Activated gamma-delta T cell treated with anti-CD3 and anti-CD28 coated beads, Interleukin-2, amount 50 U/mL, for 16 hours (primary cell): ENCODE results near the gene SIDT2.
A peak's percentile ranks its signal among the peaks of the same experiment; 100 is the strongest.
"Not testable (repeated sequence)": the region's sequence is repeated elsewhere in the genome, so short reads cannot be mapped to it uniquely, and the experiment has no call there.

Source experiments
- DNase-seq: peaks from one replicate; pipeline ENCODE4 v3.0.0-alpha.2; 2020; ENCODE audit warnings: low read depth

The SIDT2 gene

GRCh38 chr11:117178210-117179034 is at the start of gene SIDT2:
TSS of gene SIDT2 (plus strand) at chr11:117178743. CDS start at chr11:117179264, 521 bp downstream.
- DNase-seq = peak; percentile 74

GRCh38 chr11:117130396-117130795 is 48.1 kb upstream of the SIDT2 start:
- not testable (repeated sequence) for DNase-seq

- no peak for DNase-seq
Measured at GRCh38 chr11:117130879-117131278, 47.7 kb upstream of the SIDT2 start.

GRCh38 chr11:117134431-117134830 is 44.1 kb upstream of the SIDT2 start:
- no peak for DNase-seq

GRCh38 chr11:117134979-117135378 is 43.6 kb upstream of the SIDT2 start:
- DNase-seq = not testable (repeated sequence)

GRCh38 chr11:117137223-117138086 is 41.1 kb upstream of the SIDT2 start:
- DNase-seq = not testable (repeated sequence)

- peak; percentile 2 for DNase-seq
Measured at GRCh38 chr11:117143390-117143789, 35.2 kb upstream of the SIDT2 start.

- DNase-seq = peak; percentile 94
Measured at GRCh38 chr11:117143871-117144476, 34.6 kb upstream of the SIDT2 start, which contains the start of gene PAFAH1B2. TSS of gene PAFAH1B2 (plus strand) at chr11:117144287. CDS start at chr11:117152448, 8,161 bp downstream.

GRCh38 chr11:117144477-117145392 is 33.8 kb upstream of the SIDT2 start:
- peak; percentile 8 for DNase-seq

- DNase-seq = no peak
Measured at GRCh38 chr11:117145393-117145761, 33.2 kb upstream of the SIDT2 start.

GRCh38 chr11:117146521-117146920 is 32.0 kb upstream of the SIDT2 start:
- DNase-seq = no peak

- no peak for DNase-seq
Measured at GRCh38 chr11:117152066-117152465, 26.5 kb upstream of the SIDT2 start.

GRCh38 chr11:117154468-117154867 is 24.1 kb upstream of the SIDT2 start:
- DNase-seq = no peak

- DNase-seq = no peak
Measured at GRCh38 chr11:117157507-117157906, 21.0 kb upstream of the SIDT2 start.

- no peak for DNase-seq
Measured at GRCh38 chr11:117159892-117160291, 18.7 kb upstream of the SIDT2 start.

- DNase-seq = no peak
Measured at GRCh38 chr11:117160826-117161225, 17.7 kb upstream of the SIDT2 start.

GRCh38 chr11:117166491-117166890 is 12.1 kb upstream of the SIDT2 start:
- DNase-seq = no peak

- DNase-seq = no peak
Measured at GRCh38 chr11:117169736-117170135, 8.8 kb upstream of the SIDT2 start.

GRCh38 chr11:117170210-117170609 is 8.3 kb upstream of the SIDT2 start:
- DNase-seq = no peak

- DNase-seq = no peak
Measured at GRCh38 chr11:117171007-117171403, 7.5 kb upstream of the SIDT2 start.

GRCh38 chr11:117171404-117172061 is 7.0 kb upstream of the SIDT2 start:
- DNase-seq = no peak
